Pulmonary artery endothelial cell (primary cell): ENCODE measurements around the gene PCK1. TPM values are rescaled to one million over a fixed set of nuclear protein-coding genes. Genes with fewer than 3 reads are reported as not detected.

Experiments used
- DNase-seq: peaks from one replicate; pipeline ENCODE4 v3.0.0-alpha.2; 2011; ENCODE audit warnings: low read depth, low spot score
- total RNA-seq: library from RNA; depleted of rRNA; stranded (reverse); fragments of >200 nt; gene quantifications from 2 replicates; pipeline ENCODE4 v1.2.3, GENCODE V29; 2014

PCK1 gene
- total RNA-seq, 1 donor from 2014 or later, result not detected

DNA sequence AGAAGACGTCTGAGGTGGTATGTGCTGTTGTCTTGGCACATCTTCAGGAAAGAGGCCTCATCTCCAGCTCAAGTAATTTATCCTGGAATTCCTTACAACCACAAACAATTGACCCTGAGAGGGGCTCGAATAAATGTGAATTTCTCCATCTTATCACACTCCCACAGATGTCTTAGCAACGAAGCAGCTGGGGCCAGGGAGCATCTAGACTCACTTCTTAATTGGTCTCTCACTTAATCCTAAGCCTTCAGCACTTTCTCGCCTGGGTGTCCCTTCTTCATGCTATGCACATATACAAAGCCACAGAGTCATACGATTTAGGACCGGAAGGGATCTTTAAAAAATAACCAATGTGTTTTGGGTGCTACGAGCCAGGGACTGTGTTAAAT, 27.1 kb downstream of the PCK1 start:
- no peak for DNase-seq

DNA sequence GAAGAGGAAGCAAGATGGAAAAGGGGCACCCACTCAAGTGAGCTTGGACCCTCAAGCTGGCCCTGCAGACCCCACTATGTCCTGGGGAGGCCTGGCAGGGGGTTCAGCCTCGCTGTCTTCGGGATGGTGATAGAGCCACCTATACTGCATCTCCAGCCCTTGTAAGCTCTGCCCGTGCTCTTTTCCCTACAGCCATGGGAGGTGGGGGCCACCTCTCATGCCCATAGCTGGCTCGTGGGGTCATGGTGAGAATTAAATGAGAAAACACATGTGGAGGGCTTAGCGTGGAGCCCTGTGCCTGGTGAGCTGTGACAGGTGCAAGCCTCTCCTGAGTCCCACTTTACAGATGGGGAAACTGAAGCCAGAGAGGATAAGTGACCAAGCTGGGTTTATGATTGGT, 27.7 kb downstream of the PCK1 start:
- DNase-seq, result no peak

DNA sequence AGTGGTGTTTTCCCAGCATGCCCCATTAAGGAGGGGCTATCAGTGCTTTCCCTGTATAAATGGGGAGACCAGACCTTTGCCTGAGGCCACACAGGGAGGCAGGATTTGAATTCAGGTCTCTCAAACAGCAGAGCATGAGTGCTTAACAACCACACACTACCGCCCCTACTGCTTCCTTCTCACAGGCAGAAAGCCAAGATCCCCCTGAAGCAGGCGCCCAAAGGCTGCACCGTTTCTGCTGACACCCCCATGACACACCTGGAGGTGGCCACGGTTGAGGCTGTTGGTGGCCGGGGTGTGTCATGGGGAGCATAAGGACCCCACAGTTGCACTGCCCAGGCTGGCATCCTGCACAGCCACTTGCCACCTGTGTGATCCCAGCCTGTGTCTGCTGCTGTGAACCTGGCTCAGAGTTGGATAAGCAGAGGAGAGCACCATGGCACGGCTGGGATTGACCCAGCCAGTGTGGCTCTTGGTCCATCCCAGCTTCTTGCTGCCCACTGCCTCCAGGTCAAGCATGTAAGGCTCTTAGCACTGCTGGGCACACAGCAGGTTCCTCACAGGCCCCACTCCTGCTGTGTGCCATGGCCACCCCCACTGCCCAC, 28.3 kb downstream of the PCK1 start:
- DNase-seq, result no peak

DNA sequence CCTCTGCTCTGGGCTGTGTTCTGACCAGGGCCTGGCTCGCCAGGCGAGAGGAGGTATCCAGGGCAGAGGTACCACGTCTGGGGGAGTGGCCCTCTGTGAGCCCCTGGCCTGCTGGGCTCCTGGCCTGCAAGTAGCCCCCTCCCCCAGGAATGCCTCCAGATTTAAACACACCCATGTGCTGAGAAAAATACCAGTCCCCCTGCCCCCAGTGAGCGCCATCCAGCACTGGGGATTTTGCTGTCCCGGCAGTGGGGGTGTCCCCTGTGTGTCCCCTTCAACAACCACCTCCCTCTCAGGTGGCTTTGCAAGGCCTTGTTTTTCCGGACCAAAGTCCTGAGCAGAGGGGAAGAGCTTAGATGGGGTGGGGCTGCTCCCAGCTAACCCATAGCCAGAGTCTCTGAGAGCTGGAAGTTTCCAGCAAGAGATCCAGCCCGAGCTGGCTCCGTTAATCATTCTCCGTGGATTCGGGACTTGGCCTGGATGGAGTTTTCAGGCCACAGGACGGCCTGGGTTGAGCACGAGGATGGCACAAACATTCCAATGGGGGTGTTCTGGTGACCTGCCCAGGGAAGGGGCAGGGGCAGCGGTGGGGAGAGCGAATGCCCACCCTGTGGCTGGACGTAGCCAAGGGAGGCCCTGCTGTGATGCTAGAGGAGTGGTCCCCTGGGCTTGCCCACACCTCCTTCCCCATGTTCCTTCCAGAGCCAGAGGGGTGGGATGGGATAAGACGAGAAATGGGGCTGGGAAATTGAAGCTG, 29.0 kb downstream of the PCK1 start:
- DNase-seq, result no peak

DNA sequence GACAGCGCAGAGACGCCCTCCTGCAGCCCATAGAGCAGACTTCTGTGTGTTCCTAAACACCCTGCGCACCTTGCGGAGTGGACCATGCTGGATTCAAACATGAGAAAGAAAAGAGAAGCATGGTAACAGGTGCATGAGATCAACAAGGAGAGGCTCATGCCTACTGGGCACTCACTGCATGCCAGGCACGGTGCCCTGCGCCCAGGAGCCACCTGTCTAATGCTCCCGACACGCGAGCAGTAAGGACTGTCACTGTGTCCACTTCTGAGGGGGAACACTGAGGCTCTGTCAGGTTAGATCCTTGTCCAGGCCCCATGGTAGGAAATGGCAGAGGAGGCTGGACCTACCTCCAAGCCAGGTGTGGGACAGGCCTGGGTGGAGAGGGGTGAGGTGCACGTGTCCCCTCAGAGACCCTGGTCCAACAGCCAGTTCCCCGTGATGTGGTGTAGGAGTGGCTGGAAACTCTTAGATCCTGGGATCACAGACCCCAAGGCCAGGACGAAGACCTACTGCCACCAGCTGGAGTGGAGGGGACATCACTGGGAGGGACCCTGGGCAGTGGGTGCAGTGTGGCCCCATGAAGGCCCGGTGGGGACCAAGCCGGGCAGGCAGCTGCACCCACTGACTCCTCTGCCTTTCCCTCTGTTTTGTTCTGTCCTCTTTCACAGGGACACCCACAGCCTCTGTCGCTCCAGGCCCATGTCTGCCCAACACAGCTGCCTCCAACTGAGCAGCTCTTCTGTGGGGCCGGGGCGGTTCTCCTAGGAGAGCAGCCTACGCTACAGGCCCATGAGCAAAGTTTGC, 29.8 kb downstream of the PCK1 start:
- DNase-seq, result no peak

DNA sequence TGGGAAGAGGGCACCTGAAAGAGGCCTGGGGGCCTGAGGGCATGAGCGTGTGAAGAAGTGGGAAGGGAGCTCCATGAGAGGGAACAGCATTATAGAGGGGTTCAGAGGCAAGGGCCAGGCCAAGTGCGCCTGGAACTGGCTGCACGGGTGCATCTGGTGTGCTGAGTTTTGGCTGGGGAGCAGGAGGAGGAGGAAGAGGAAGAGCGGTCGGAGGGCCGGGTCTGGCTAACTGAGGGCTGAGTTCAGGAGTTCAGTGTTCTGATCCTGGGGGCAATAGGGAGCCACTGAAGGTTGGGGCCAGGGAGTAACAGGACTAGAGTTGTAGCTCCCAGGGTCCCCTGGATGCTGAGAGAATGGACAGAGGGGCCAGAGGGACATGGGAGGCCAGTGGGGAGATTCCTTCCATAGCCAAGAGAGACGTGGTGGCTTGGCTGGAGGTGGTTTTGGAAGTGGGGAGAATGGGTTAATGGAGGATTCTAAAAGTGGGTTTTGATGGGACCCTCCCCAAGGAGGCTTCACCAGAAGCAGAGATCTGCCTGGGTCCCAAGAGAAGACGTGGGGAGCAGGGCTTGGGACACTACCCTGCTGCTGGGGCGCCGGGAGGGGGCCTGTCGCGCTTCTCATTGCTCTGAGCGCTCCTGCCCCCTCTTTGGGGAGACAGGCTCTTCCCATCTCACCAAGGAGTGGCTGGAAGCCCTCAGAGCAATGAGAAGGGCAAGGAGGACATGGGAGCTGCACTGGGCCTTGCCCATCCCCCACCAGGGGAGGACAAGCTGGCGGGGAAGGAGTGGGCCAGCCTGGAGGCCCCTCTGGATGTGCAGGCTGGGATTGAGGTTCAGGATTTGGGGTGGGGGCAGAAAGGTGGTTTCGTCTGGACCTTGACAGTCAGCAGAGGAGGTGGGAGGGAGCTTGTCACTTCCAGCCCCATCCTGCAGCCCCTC, 30.6 kb downstream of the PCK1 start:
- DNase-seq, result no peak

DNA sequence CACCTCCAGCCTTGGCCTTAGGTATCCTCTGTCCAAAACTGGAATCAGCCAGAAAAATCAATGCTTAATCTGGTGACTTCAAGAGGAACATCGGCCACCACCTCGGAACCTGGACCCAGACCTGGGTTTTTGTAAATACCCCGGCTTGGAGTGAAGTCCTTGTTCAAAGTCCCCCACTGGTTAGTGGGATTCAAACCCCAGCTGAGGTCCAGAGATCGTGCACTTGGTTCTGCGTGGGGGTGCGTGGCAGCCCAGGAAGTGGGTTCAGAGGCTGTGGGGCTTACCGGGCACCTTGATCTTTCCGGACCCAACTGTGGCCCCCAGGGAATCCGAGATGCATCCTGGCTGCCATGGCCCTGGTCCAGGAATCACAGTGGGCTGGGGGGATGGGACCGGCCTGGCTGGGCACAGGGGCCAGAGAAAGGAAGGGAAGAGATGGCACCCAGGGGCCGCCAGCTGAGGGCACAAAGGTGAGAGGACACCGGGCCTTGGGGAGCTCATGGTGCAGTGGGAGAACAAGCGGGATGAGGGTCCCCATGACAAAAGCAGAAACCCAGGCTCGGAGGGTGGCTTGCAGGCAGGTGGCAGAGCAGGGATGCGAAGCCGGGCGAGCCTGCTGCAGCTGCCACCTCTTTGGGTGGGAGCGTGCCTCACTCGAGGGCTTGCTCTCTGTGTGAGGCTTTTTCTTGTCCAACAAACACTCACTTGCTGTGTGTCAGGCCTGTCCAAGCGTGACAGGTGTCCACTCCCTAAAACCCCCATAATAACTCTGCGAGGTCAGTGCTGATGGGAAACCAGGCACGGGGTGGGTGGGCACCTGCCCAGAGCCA, 31.6 kb downstream of the PCK1 start:
- no peak for DNase-seq

DNA sequence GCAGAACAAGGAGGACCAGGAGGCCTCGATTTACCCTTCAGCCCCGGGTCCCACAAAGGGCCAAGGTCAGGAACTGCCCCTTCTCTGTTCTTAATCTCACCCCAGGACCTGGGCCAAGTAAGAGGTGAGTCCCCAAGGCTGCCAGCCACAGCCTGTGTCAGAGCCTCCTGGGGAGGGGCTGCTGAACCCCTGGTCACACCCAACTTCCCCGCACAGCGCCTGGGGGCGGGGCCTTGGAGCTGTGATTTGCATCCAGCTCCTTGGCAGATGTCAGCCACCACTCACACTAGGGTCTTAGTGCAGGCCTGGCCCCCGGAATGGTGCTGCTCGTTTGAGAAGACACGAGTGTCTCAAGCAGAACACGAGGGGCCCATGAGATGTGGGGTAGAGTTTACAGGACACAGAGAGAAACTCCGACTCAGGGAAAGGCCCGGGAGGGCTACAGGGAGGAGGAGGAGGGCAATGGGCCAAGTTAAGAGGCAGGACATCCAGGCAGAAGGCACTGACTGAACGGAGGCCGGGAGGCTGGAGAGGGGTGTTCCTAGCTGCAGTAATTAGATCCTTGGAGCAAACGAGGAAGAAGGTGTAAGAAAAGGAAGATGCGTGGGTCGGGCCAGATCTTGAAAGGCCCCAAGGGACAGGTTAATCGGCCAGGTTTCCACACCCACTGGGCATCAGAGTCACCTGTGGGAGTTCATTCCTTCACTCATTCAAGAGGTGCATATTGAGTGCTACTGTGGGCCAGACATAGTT, 32.4 kb downstream of the PCK1 start:
- no peak for DNase-seq

DNA sequence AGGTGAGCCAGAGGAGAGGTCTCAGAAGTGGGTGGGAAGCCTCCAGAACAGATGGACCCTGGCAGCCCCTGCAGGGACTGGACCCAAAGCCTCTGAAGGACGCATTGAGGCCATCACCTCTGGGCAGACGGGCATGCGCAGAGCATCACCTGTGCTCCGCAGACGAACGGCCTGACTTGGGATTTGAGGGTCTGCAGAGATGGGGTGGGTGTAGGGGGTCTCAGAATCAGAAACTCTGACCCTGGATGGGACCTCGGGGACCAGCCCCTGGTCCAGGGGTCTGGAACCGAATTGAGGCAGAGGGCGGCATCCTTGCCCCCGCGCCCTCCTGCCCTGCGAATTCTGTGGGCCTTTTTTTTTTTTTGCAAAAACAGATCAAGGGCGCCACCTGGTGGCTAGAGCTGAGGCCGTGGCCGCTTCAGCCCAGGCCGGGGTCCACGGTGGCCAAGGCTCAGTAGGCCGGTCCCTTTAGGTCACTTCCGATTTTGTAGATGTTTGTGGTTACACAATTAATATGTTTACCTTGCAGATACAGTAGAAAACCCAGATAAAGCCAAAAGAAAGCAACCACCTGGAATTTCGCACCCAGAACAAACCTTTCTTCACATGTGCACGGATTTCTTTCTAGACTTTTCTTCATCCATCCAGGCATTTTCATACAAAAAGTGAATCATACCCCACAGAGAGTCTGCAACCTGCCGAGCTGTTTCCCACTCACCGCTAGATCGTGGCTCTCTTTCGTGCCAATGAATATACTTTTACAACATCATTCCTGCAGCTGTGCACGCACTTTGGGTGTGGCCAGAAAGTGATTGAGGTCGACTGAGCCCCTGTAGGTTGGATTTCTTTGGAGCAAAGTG, 33.4 kb downstream of the PCK1 start:
- no peak for DNase-seq

DNA sequence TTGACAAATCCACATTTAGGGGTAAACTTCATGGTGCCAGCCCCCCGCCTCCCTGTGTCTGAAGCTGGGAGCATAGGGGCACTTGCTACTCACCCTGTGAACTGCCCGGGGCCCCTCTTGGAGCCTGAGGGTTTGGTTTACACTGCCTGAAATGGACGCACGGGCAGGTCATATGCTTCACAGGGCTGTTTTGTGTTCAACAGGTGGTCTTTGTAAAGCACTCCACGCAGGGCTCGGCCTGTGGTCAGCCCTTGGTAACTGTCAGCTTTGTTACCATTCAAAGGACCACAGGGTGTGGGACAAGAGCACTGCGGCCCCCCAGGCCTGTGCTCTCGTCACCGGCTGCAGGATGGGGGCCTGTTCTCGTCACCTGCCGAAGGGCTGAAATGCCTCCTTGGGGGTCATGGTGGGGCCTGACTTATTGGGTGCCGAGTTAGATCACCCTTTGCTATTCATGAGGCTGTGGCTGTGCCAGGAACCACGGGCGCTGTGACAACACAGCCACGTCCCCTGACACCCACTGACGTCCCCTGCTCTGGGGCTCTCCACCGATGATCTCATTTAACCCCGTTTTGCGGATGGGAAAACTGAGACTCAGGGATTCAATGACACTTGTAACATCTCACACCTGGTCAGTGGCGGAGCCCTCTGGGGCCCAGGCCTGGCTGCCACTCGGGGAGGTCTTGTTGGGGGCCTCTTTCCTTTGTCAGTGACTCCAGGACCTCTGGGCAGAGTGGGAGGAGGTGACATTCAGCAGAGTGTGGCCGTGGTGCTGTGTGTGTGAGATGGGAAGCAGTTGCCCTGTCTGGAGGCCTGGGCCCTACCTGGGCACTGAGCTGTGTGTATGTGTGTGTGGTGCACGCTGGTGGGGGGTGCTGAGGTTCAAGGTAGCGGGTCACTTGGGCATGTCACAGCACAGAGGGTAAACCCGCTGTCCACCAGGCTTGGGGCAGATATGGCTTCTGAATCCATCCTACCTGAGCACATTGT, 34.4 kb downstream of the PCK1 start:
- no peak for DNase-seq

DNA sequence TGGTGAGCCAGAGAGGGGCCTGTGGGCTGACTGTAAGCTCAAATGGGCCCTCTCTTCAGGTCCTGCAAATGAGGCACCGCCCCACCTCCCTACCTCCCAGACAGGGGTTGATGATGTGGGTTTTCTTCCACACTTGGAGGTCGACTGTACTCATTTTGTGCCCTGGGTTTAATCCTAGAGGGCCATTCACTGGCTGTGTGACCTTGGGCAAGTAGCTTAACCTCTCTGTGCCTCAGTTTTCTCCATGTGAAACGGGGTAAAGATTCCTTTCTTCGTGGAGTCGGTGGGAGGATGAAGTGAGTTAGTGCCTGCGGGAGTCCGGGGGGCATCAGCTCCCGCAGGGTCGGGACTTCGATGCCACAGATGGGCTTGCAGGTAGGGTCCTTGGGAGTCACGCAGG, 35.4 kb downstream of the PCK1 start:
- DNase-seq, result no peak

DNA sequence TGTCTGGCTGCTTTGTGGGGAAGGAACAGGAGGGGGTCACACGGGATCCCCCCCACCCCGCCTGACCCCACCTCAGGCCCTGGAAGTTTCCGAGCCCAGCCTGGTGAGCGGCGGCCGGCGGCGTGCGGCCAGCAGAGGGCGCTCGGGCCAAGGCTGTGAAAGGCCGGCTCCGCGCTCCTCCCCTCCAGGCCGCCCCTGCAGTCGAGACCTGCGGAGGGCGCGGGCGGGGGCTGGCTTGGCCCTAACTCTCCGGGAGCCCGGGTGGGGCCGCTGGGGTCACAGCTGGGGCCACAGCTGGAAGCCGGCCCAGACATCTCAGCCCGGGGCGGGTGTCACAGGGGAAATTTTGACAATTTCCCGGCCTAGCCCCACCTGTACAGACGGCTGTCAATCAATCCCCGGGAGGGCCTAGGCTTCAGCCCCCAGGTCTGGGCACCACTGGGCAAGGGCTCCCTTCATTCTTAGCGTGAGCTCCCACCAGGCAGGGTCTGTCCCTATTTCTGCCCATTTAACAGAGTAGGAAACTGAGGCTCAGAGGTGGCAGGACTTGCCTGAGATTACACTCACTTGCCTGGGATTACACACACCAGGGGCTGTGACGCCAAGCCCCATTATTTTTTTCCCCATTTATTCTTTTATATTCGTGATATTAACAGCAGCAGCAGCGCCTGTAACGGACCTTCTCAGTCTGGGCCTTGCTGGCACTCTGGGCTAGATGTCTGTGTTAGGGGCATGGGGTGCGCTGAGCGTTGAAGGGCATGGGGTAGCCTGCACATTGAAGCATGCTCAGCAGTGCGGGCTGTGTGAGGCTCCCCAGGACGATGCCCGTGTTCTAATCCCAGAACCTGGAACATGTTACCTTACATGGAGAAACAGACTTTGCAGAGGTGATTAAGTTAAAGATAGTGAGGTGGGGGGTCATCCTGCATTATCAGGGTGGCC, 36.4 kb downstream of the PCK1 start:
- DNase-seq, result no peak

DNA sequence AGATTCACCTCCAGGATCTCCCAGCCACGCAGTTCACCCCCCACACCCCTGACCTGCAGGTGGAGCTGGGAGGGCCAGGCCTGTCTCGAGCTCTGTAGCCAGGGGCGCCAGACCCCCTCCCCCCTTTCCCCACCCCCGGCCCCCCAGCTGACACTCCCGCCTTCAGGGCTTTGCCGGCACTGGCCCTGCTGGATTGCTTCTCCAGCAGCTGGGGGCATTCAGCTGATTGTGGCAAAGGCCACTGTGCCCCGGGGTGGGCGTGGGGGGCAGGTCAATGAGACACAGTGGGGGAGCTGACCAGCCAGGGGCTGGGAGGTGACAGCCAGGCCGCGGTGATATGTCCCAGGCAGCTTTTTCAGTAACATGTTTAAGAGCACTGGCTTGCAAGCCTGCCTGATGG, 37.1 kb downstream of the PCK1 start:
- no peak for DNase-seq

DNA sequence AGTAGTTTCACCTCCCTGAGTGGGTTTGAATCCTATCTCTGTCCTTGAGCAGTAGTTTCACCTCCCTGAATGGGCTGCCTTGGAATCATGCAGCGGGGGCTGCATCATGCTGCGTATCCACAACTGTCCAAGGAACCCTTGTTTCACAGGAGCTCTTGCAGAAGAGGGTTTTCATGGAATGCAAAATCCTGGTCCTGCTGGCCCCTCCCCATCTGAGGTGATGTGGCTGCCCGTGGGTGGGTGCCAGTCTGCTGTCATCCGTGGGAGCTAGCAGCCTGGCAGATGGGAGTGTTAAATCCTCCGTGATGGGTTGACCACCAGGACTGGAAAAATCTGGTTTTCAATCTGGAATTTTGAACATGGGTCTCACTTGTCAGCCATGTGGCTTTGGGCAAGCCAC, 37.6 kb downstream of the PCK1 start:
- DNase-seq, result no peak

DNA sequence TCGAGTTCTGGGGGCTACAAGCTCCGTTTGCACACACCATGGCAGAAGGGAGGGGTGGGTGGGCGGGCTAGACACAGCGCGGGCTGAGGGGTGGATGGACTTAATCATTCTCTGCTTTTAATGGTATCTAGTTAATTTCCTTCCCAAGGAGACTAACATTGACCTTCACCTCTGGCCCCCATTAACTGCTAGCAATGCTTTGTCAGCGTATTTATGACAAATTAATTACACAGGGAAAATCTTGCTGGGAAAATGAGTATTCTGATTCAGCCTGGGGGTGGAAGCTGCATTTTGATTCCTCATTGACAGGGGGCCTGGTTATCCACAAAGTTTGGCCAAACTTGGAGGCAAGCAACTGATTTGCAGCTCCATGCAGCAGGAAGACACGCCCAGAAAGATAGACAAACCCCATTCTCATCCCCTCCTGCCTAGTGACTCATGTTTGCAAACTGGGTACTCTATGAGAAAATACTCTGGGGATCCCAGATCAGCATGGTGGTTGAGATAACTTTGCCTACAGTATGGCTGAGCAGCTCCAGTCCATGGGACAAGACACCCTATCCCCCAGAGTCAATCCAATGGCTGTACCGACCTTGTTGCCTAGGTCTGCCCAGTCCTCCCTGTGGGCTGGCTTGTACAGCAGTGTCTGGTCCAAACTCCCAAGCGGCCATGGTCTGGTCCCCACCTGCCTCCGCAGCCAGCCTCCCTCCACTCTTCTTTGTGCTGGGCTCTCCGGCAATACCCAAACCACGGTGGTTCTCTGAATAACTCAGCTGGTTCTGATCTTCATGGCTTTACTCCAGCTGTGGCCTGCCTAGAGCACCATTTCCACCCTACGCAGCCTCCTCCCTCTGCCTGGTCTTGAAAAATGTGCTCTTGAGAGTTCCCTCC, 39.7 kb downstream of the PCK1 start:
- no peak for DNase-seq

DNA sequence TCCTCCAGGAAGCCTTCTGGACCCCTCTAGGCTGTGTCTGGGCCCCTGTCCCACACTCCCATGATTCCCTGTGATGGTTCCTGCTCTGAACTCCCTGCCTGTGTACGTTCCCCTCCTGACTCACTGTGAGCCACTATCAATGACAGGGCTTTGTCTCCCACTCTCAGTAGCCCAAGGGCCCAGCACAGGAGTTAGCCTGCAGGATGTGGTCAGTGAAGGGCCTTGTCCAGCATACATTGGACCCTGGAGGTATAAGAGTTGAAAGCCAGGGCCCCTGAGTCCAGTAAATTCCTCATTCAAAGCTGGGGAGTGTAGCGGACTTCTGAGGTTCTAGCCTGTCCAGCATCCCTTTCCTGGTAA, 40.3 kb downstream of the PCK1 start:
- DNase-seq, result no peak
